SIG-M5 treated with dmso at 0.1 percent for 504 hours (cell line): ENCODE measurements around the gene IL34.
"Not testable (repeated sequence)": the region's sequence is repeated elsewhere in the genome, so short reads cannot be mapped to it uniquely, and the experiment has no call there.

Experiments used
- DNase-seq: peaks from one replicate; lab custom pipeline; 2025; ENCODE audit not compliant: unreplicated experiment; lab: John Stamatoyannopoulos, UW

The IL34 gene

DNA sequence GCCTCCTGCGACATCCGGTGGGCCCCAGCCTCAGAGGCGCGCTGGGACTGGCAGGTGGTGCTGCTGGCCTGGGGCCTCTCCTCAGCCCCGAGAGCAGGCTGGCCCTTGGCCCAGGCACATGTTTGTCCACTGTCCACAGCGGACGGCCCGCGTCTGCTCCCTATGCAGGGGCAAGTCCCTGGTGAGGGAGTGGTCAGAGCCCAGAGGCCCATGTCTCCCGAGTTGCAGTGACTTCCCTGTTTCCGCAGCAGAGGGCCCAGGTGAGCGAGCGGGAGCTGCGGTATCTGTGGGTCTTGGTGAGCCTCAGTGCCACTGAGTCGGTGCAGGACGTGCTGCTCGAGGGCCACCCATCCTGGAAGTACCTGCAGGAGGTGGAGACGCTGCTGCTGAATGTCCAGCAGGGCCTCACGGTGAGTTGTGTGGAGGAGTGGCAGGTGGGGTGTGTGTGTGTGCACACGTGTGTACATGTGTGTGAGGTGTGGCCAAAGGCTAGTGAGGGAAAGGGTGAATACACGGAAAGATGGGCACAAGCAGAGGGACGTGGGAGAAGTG, 10.4 kb downstream of the IL34 start:
- no peak for DNase-seq

DNA sequence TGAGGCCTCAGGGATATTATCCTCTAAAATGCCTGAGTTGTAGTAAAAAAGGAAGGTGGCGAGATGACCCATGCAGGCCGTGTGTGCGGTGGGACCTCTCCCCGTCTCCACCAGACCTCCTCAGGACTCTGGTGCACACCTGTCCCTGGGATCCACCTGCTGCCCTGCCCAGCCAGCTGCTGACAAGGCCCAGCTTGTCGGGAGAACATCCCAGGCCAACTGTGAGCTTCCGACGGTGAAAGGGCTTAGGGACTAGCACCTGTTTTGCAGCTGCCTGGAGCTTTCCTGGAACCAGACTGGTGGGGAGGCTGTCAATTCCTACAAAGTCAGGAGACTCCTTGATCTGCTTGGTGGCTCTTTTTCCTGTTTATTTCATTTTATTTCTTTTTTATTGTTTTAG, 11.6 kb downstream of the IL34 start:
- no peak for DNase-seq

DNA sequence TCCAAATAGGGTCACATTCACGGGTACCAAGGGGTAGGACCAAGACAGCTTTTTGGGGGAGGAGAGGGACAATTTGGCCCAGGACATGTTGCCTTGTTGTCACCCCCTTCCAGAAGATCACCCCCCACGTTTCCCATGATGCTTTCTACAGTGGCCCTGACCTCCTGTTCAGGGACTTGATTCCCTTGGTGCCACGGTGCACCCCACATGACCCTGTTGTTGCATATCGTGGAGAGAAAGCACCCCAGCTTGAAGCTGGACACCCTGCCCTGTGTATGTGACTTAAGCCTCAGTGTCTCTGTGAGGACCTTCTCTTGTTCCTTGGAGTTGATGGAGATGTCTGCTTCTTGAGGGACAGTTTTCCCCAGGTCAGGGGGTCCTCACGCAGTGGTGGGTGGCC, 12.6 kb downstream of the IL34 start:
- DNase-seq: no peak

DNA sequence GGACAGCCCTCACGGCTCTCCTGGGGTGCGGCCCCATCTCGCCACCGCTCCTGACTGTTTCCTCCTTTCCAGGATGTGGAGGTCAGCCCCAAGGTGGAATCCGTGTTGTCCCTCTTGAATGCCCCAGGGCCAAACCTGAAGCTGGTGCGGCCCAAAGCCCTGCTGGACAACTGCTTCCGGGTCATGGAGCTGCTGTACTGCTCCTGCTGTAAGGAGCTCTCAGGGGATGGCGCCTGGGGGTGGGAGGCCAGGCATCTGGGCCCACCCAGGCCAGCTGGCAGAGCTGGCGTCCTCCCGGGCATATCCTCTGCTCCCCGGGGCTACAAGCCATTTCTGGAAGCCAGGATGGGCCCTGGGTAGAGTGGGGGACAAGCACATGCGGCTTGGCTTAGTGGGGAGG, 13.2 kb downstream of the IL34 start:
- no peak for DNase-seq

DNA sequence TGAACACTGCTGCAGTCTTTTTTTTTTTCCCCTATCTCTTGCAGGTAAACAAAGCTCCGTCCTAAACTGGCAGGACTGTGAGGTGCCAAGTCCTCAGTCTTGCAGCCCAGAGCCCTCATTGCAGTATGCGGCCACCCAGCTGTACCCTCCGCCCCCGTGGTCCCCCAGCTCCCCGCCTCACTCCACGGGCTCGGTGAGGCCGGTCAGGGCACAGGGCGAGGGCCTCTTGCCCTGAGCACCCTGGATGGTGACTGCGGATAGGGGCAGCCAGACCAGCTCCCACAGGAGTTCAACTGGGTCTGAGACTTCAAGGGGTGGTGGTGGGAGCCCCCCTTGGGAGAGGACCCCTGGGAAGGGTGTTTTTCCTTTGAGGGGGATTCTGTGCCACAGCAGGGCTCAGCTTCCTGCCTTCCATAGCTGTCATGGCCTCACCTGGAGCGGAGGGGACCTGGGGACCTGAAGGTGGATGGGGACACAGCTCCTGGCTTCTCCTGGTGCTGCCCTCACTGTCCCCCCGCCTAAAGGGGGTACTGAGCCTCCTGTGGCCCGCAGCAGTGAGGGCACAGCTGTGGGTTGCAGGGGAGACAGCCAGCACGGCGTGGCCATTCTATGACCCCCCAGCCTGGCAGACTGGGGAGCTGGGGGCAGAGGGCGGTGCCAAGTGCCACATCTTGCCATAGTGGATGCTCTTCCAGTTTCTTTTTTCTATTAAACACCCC, 13.8 kb downstream of the IL34 start:
- DNase-seq: no peak

DNA sequence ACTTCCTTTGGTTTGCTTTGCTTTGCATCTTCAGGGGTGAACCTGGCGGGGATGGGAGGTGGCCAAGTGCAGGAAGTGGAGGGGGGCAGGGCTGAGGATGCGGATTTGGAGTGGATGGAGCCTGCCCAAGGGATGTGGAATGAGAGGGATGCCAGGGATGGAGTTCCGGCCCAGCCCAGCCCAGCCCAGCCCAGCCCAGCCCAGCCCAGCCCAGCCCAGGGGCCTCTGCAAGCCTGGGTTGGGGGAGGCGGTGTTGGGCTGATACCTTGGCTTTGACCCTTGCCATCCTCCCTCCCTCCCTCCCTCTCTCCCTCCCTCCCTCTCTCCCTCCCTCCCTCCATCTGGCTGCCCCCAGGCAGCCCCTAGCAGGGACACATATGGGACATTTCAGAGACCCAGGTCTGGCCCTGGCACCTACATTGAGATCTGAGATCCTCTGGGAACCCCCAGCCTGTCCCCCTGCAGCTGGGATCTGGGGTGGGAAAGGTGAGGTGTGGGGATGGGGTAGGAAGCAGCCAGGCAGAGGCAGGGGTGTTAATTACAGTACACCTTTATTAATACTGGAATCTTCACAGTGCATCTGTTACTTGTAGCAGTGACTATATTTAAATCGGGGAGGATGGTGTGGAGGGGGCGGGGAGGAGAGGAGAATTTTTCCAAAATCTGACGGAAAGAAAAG, 14.5 kb downstream of the IL34 start:
- no peak for DNase-seq

DNA sequence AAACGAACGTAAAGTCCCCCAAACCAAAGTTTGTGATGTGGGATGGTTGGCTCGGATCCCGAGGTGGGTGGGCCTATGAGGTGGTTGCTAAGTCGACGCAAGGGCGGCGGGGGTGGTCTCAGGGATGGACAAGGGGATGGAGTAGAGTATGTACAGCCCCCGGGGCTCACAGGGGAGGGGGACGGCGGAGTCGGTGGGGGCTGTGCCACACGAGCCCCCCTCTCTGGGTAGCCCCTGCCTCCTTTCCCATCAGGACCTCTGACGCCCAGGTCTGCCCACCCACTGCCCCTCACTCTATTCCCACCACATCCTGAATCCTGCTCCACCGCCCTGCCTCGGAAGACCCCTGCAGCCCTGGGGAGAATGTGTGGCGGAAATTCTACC, 15.2 kb downstream of the IL34 start:
- DNase-seq: no peak

DNA sequence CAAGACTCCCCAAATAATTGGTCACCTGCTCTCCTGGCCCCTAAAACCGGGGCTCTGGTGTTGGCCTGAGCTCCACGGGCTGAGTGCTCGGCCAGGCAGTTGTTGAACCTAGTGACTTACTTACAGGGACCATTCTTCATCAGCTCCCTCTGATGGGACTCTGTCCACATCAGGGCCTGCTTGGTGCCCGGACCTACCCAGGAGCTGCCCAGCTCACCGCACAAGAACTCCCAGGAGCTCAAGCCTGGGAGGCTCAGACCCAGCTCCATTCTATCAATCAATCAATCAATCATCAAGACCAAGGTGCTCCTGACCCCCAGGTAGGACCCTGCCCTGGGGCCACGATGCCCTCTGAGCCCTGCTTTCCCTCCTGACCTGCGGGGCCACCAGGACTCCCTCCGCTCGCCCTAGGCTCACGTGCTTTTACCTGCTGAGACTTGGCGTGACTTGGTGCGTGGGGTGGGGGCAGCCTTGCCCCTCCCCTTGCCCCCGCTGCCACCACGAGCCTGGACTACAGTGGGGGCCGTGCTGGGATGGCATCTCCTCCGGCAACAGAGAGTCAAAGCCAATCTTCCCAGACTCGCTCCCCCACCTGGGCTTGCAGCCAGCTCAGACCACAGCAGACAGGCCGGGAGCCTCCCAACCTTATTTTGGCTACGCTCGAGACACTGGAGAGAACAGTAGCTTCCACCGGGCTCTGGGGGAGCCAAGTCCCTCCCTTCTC, 15.7 kb downstream of the IL34 start:
- DNase-seq: no peak

DNA sequence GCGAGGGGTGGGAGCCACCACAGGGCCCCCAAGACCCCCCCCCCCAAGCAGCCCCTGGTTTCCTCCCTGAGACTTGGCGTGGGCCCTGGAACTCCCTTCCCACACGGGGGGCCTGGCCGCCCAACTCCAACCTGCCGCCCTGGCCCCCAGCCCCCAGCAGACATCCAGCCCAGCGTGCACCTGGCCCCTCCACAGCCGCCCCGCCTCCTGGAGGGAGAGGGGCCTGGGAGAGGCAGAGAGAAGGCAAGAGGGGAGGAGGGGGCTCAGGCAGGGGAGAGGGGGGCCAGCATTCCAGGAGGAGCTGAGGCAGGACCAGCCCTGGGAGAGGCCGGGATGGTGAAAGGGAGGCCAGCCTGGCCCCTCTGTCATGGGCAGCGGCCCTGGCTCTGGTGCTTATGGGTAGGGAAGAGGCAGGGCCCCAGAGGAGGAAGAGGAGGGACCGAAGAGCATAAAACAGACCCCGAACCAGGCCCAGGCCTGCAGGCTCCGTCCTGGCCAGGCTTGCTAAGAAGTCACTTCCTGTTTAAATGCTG, 16.7 kb downstream of the IL34 start:
- DNase-seq: no peak

DNA sequence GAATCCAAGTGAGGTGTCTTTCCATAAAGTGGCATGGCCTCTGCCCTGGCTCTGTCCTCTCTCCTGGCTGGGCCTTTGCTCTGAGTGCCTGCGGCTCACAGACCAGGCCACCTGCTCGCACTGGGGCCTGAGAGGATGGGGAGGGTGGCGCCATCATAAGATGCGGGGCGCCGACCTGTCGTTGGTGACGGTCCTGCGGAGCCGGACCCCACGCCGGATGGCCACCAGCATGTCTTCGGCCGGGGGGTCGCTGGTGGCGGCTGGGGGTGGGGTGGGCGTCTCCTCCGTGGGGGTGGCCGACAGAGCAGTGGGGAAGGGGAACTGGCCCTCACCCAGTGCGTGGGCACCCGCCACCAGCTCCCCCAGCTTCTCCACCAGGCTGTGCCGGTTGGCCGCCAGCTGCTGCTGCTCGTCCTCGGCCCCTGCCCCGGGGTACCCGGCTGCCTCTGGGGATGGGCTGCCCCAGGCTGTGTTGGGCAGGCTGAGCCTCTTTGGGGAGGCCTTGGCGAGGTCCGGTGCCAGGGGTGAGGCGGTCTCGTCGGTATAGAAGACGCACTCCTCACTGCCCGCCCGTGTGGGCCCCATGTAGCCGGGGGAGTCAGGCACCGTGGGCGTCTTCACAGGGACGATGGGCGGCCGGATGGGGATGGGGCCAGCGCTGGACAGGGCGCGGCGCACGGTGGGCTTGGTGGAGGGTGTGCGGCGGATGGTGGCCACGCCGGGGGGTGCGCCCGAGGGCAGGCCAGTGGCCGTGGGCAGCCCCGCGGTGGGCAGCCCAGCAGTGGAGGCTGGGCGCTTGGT, 17.4 kb downstream of the IL34 start:
- DNase-seq: no peak

DNA sequence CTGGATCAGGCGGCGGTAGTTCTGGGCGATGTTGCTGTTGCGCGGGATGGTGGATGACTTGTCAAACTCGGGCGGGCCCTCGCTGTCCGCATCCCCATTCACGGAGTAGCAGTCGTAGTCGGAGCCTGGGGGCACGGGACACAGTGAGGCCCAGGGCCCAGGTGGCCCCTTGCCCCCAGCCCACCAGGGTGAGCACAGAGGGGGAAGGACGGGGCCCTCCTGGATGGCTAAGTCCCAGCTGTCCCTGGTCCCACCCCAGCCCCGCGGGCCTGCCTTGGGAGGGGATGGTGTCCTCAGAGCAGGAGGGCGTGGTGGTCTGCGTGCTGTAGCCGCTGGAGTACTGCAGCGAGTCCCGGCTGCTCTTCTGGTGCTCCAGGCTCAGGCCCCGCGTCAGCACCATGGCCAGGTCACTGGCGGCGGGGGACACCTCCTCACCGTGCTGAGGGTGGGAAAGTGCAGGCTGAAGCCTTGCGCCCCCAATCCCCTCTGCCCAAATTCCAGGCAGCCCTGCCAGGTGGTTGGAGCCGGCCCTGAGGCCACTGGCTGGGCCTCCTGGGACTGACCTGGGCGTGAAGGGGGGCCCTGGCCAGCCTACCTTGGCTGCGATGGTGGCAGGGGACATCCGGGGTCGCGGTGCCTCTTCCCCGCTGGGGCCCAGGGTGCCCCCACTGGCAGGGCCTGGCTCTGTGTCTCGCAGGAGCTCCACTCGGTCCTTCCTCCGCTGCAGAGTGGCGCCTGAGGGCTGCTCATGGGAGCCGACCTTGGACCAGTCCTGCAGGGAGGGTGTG, 18.2 kb downstream of the IL34 start:
- no peak for DNase-seq

DNA sequence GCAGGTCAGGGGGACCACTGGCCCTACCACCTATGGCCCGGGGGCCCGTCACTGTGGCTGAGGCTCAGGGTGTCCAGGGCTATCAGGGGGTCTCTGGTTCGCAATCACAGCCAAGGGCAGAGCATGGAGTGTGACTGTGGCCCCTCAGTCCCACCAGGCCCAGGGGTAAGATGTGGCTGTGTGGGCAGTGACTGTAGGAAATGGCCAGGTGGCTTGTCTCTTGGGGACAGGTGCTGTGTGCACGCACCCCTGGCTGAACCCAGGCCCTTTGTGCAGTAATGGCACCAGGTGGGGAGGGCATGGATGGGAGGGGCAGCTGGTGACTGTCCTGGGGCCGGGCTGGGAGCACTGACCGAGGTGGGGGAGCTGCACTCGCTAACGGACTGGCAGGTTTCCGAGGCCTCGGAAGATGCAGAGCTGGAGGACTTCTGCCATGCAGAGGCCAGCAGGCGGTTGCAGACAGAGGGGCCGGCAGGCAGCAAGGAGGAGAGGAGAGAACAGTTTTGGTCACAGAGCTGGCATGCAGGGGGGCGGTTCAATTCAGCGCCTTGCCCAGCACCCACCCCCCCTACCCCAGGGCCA, 18.8 kb downstream of the IL34 start:
- no peak for DNase-seq

DNA sequence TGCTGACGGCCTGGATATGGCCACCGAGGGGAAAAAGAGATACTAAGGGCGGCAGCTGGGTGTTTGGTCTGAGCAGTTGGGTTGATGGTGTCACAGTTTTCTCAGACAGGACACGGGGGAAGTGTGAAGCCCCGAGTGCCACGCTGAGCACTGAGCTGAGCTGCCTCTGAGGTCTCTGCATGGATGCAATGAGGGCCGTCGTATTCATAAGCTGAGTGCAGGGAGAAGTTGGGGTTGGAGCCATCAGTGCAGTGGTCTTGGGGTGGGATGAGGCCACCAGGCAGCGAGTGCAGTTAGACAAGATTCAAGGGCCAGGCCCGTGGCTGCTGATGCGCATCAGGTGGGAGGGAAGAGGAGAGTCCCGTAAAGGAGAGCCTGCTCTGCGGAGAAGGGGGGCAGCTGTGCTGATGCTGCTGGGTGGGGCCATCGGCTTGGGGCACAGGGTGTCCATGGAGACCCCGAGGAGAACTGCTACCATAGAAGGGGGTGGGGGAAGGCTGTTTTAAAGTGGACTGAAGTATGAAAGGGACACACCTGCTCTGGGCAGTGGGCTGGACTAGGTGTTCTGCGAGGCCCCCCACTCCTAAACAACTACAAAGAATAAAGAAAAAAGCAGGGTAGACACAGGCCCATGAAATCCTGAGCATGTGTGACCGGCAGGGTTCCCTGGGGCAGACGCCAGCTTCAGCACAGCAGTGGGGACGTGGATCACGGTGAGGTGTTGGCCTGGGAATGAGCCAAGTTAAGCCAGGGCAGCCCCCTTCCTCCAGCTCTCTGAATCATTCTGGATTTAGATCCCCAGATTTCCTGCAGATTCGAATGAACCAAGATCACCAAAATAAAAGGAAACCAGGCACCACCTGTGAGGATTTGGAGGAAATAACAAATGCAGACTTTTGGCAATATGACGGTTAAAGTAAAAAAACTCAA, 19.7 kb downstream of the IL34 start:
- no peak for DNase-seq

DNA sequence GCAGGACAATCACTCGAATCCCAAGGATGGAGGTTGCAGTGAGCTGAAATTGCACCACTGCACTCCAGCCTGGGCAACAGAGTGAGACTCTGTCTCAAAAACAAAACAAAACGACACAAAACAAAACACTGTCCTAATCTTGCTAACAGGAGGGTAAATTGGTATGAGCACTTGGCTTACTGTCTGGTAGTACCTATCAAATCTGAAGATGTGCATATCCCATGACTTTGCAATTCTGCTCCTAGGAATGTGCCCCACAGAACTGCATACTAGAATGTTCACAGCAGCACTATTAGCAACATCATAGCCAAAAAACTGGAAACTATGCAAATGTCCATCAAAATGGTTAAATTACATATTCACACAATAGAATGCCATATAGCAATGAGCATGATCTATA, 23.8 kb downstream of the IL34 start:
- DNase-seq: no peak

DNA sequence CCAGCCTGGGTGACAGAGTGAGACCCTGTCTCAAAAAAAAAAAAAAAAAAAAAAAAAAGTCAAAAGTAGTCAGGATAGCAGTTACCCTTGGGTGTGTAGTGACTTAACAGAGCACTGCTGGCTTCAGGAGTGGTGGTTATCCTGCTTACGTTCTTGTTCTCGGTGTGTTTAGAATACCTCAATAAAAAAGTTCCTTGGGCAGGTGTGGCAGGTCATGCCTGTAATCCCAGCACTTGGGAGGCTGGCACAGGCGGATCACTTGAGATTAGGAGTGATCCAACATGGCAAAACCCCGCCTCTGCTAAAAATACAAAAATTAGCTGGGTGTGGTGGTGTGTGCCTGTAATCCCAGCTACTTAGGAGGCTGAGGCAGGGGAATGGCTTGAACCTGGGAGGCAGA, 24.6 kb downstream of the IL34 start:
- DNase-seq: not testable (repeated sequence)

DNA sequence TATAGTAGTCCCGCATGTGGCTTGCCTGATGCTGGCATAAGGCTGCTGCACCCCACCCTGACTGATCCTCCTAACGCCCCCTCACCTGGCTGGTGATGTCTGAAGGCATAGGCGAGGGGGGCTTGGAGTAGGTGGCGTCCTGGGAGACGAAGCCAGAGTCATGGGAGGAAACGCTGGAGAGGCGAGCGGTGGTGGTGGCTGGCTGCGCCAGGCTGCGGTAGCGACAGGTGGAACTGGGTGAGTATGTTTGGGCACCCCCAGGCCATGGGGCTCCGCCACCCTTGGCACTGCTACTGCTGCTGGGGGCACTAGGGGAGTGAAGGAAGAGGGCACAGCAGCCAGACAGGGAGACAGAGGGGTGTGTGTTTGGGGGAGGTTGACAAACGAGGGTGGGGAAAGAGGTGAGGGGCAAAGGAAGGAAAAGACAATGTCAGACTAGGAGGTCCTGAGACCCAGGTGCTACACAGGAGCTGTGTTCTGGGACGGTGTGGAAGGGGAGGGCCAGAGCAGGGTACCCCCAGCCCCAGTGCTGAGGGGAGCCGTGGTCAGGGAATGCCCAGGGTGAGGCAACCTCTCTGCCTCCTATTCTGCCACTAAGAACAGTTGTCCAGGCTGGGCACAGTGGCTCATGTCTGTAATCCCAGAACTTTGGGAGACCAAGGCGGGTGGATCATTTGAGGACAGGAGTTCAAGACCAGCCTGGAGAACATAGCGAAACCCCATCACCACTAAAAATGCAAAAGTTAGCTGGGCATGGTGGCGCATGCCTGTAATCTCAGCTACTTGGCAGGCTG, 28.1 kb downstream of the IL34 start:
- no peak for DNase-seq

DNA sequence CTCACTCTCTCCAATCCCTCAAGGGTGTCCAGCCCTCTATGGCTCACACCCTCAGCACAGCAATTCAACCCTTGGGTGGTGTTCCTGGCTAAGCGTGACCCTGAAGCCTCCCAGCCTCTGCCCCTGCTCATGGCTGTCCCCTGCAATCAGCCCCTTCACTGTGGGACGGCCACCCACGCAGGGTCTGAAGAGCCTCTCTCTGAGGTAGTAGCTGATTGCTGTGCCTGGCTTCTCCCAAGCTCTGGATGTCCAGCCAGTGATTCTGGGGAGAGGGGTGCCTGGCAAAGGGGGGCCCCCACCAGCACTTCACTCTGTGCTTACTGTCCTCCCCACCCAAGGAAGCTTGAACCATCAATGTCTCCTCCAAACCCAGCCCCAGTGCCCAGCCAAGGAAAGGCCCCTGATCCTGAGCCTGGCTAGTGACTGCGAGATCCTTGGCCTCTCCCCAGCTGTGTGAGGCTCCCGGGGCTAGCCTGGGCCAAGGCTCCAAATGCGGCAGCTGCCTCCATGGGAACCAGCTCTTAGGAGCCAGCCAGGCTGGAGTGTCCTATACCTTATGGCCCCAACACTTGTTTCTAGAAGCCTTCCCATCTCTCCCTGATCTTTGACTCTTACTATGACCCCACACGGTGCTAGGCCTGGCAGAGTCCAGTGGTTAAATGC, 29.6 kb downstream of the IL34 start:
- DNase-seq: no peak
